ENCODE data around the gene MRPL39. TPM values are rescaled to one million over a fixed set of nuclear protein-coding genes. Genes with fewer than 3 reads are reported as not detected.

The MRPL39 gene
- total RNA-seq, 2 donors from 2014 or later = 25.9 to 35.7 TPM

GRCh38 chr21:25643486-25643885 lies 36.2 kb upstream of the MRPL39 start:
- no peaks in the 10 kb centered on the region for H3K27me3 ChIP-seq
- no peaks in the 10 kb centered on the region for H3K36me3 ChIP-seq
- no peak overlapping the region for H3K27ac ChIP-seq
- no peak for DNase-seq (ENCODE audit: low spot score)
- H3K4me1 ChIP-seq = peaks cover 0 to 8% of the 10 kb centered on the region in 2 donors
- no peaks in the 10 kb centered on the region for H3K9me3 ChIP-seq
- no peak for TF ChIP-seq CTCF (IDR thresholded peaks at IDR 0.05)
- no peak overlapping the region for H3K4me3 ChIP-seq

- Histone ChIP-seq H3K27me3 (no peaks in the 10 kb centered on the region), H3K4me3 (peak overlapping the region; percentile 68 to 85), H3K9me3 (no peaks in the 10 kb centered on the region), H3K36me3 (no peaks in the 10 kb centered on the region), H3K4me1 (peaks cover 0 to 16% of the 10 kb centered on the region in 2 donors), H3K27ac (peak overlapping the region in 1 of 2 donors; percentile 90)
- DNase-seq (ENCODE audit: low spot score) = no peak
- no peak for TF ChIP-seq CTCF (IDR thresholded peaks at IDR 0.05)
Observed at GRCh38 chr21:25640943-25641292, 33.6 kb upstream of the MRPL39 start.

- no peak for DNase-seq (ENCODE audit: low spot score)
- TF ChIP-seq CTCF (IDR thresholded peaks at IDR 0.05) = no peak
- peaks cover 0 to 16% of the 10 kb centered on the region in 2 donors for H3K4me1 ChIP-seq
- no peaks in the 10 kb centered on the region for H3K27me3 ChIP-seq
- H3K36me3 ChIP-seq = no peaks in the 10 kb centered on the region
- H3K9me3 ChIP-seq = no peaks in the 10 kb centered on the region
- H3K4me3 ChIP-seq = peak overlapping the region; percentile 68 to 85
- H3K27ac ChIP-seq = peak overlapping the region; percentile 81 to 90
Observed at GRCh38 chr21:25640202-25640942, 33.1 kb upstream of the MRPL39 start.

- DNase-seq (ENCODE audit: low spot score) = no peak
- Histone ChIP-seq H3K4me1 (peaks cover 0 to 16% of the 10 kb centered on the region in 2 donors), H3K27ac (peak overlapping the region; percentile 81 to 90), H3K36me3 (no peaks in the 10 kb centered on the region), H3K27me3 (no peaks in the 10 kb centered on the region), H3K9me3 (no peaks in the 10 kb centered on the region), H3K4me3 (peak overlapping the region; percentile 68 to 85)
- TF ChIP-seq CTCF (IDR thresholded peaks at IDR 0.05) = peak; percentile 34 to 69
Observed at GRCh38 chr21:25639551-25640201, 32.4 kb upstream of the MRPL39 start.

DNA sequence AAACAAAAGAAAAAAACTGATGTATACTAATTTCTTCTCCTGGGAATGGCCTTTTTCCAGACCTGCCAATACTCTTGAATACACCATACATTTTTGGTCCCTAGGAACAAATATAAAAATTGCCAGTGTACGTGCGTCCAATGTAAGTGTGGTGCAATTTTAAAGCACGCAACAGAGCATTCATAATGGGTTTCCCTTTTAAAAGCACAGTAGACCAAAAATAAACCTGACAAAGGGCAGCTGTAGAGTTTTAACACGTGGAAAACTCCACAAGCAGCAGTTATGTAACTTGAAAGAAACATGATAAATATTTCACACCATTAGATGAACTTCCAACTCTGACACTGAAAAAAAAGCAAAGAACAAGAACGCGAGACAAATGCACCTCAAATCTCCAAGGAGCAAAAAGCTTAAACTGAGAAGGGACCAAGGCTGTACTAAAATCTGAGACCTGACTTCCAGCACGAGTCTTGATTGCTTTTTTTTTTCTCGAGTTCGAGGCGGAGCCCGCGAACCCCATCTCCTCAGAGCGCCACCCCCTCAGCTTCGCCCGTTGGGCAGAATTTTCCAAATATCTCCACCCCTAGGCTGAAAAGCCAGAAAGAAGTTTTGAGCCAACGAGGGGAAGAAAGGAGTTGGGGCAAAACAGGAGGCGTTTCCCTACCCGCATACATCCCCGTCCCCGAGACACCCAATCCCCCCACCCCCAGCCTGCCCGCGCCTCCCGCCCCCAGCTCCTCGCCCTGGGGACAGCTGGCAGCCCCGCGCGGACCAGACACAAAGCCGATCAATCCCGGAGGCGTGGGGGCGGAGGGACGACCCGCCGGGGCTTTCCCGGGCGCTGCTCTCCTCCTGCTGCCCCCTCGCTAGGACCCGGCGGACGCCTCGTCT lies 31.6 kb upstream of the MRPL39 start, which contains the start of gene JAM2:
JAM2 (plus strand) TSS at position 599 of the 891 bp plus-strand sequence. CDS start 564 bp downstream, outside the sequence.
- DNase-seq (ENCODE audit: low spot score) = no peak
- no peaks in the 10 kb centered on the region for H3K36me3 ChIP-seq
- no peaks in the 10 kb centered on the region for H3K27me3 ChIP-seq
- TF ChIP-seq CTCF (IDR thresholded peaks at IDR 0.05) = no peak
- H3K4me1 ChIP-seq = peaks cover 0 to 16% of the 10 kb centered on the region in 2 donors
- H3K4me3 ChIP-seq = peak within 1 kb of the TSS; percentile 68 to 85
- H3K9me3 ChIP-seq = no peaks in the 10 kb centered on the region
- H3K27ac ChIP-seq = peak within 1 kb of the TSS; percentile 81 to 90
